Measurements from ENCODE around the gene USP26. TPM values are rescaled to one million over a fixed set of nuclear protein-coding genes. Genes with fewer than 3 reads are reported as not detected.

USP26 gene
- total RNA-seq, 1 donor, result not detected

DNA sequence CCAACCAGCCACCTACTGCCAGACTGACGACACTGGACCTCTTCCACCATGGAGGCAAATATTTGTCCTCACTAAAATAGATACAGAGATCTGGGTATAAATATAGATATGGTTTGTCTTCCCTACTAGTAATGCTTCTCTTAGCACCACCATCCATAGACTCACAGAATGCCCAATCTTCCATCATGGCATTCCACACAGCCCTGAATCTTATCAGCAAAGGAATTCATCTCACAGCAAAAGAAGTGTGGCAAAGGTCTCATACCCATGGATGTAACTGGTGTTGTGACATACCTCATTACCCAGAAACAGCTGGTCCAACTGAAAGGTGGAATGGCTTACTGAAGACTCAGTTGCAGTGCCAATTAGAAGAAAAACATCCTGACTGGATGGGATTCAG lies 91.3 kb downstream of the USP26 start:
- H3K4me1 ChIP-seq (ENCODE audit: insufficient read depth, low read length), result no peaks in the 10 kb centered on the region
- no peaks in the 10 kb centered on the region for H3K9me3 ChIP-seq (ENCODE audit: low read depth, low read length)
- H3K27ac ChIP-seq (ENCODE audit: low read depth, low read length), result no peak overlapping the region
- no peaks in the 10 kb centered on the region for H3K36me3 ChIP-seq (ENCODE audit: insufficient read depth, low read length)
- H3K79me2 ChIP-seq (ENCODE audit: insufficient read depth, low read length), result no peaks in the 10 kb centered on the region
- H2AFZ ChIP-seq (ENCODE audit: low read length), result no peak overlapping the region
- no peak for DNase-seq (ENCODE audit: insufficient read length, low spot score, missing footprints)
- H3K4me3 ChIP-seq (ENCODE audit: insufficient read depth, low read length), result no peak overlapping the region
- TF ChIP-seq, protein P1, sequence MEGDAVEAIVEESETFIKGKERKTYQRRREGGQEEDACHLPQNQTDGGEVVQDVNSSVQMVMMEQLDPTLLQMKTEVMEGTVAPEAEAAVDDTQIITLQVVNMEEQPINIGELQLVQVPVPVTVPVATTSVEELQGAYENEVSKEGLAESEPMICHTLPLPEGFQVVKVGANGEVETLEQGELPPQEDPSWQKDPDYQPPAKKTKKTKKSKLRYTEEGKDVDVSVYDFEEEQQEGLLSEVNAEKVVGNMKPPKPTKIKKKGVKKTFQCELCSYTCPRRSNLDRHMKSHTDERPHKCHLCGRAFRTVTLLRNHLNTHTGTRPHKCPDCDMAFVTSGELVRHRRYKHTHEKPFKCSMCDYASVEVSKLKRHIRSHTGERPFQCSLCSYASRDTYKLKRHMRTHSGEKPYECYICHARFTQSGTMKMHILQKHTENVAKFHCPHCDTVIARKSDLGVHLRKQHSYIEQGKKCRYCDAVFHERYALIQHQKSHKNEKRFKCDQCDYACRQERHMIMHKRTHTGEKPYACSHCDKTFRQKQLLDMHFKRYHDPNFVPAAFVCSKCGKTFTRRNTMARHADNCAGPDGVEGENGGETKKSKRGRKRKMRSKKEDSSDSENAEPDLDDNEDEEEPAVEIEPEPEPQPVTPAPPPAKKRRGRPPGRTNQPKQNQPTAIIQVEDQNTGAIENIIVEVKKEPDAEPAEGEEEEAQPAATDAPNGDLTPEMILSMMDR (IDR thresholded peaks at IDR 0.05; ENCODE audit: extremely low read depth, low read depth, low read length), result no peak
- H3K4me2 ChIP-seq (ENCODE audit: insufficient read depth, low read length), result no peak overlapping the region
- peaks cover 3% of the 10 kb centered on the region for H3K27me3 ChIP-seq (ENCODE audit: insufficient read depth, low read length)
- no peaks in the 10 kb centered on the region for H4K20me1 ChIP-seq (ENCODE audit: insufficient read depth, low read length)

DNA sequence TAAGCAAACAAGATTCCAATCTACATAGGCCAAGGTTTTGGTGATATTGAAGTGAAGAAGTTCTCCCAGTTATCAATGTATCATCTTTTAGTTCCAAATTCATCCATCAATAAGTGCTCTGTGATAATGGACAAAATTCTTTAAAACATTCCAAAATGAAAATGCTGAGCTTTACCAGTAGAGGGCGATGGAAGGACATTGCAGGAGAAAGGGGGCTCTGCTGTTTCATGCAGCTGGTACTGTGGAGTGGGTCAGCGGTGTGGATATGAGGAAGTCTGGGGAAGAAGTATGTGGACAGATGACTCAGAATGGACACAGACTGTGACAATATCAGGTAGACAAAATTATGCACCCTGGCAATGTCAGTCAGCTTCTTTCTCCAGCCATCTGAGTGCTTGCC lies 91.9 kb downstream of the USP26 start:
- TF ChIP-seq, protein P1 (IDR thresholded peaks at IDR 0.05; ENCODE audit: extremely low read depth, low read depth, low read length), result peak; percentile 74
- H2AFZ ChIP-seq (ENCODE audit: low read length), result no peak overlapping the region
- H3K9me3 ChIP-seq (ENCODE audit: low read depth, low read length), result no peaks in the 10 kb centered on the region
- H3K4me3 ChIP-seq (ENCODE audit: insufficient read depth, low read length), result no peak overlapping the region
- H3K4me1 ChIP-seq (ENCODE audit: insufficient read depth, low read length), result no peaks in the 10 kb centered on the region
- H3K27me3 ChIP-seq (ENCODE audit: insufficient read depth, low read length), result peaks cover 3% of the 10 kb centered on the region
- DNase-seq (ENCODE audit: insufficient read length, low spot score, missing footprints), result no peak
- H3K27ac ChIP-seq (ENCODE audit: low read depth, low read length), result no peak overlapping the region
- no peak overlapping the region for H3K4me2 ChIP-seq (ENCODE audit: insufficient read depth, low read length)
- no peaks in the 10 kb centered on the region for H4K20me1 ChIP-seq (ENCODE audit: insufficient read depth, low read length)
- no peaks in the 10 kb centered on the region for H3K79me2 ChIP-seq (ENCODE audit: insufficient read depth, low read length)
- H3K36me3 ChIP-seq (ENCODE audit: insufficient read depth, low read length), result no peaks in the 10 kb centered on the region

DNA sequence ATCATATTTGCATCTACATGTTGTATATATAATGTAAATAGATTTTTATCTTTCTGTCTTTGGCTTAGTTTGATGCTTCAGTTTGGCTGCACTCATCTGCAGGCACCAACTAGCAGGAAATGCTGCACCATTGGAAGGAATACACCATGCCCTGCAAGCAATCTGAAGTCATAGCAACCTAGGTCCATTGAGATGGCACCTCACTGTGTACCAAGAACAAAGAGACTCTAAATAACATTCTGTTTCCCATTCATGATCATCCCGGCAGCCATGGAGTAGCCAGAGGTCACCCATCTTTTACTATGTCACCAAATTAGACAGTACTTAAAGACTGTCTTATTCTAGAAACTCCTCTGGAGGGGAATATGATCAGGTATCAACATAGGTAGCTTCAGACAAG lies 97.7 kb downstream of the USP26 start:
- H4K20me1 ChIP-seq (ENCODE audit: insufficient read depth, low read length), result no peaks in the 10 kb centered on the region
- H3K4me1 ChIP-seq (ENCODE audit: insufficient read depth, low read length), result no peaks in the 10 kb centered on the region
- no peaks in the 10 kb centered on the region for H3K9me3 ChIP-seq (ENCODE audit: low read depth, low read length)
- no peak overlapping the region for H3K4me2 ChIP-seq (ENCODE audit: insufficient read depth, low read length)
- peaks cover 7% of the 10 kb centered on the region for H3K27me3 ChIP-seq (ENCODE audit: insufficient read depth, low read length)
- H2AFZ ChIP-seq (ENCODE audit: low read length), result no peak overlapping the region
- no peaks in the 10 kb centered on the region for H3K79me2 ChIP-seq (ENCODE audit: insufficient read depth, low read length)
- H3K4me3 ChIP-seq (ENCODE audit: insufficient read depth, low read length), result no peak overlapping the region
- H3K27ac ChIP-seq (ENCODE audit: low read depth, low read length), result no peak overlapping the region
- TF ChIP-seq, protein P1 (IDR thresholded peaks at IDR 0.05; ENCODE audit: extremely low read depth, low read depth, low read length), result no peak
- DNase-seq (ENCODE audit: insufficient read length, low spot score, missing footprints), result no peak
- H3K36me3 ChIP-seq (ENCODE audit: insufficient read depth, low read length), result no peaks in the 10 kb centered on the region

DNA sequence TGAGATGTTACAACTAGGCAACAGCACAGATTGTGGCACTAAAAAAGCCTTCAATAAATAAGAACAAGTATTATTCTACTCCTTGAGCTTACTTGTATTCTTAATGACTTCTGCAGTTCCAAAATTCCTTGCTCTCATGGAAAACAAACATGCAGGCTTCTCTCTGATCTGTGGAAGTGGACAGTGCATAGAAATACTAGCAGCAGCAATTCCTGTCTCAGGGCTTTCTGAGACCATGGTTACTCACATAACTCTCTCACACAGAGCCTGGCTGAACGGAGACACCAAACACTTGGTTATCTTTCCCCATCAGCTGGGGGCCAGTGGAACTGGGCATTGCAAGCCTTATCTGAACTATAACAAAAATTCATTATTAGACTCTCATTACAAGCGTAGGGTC lies 106.1 kb downstream of the USP26 start:
- Histone ChIP-seq H4K20me1 (ENCODE audit: insufficient read depth, low read length) (no peaks in the 10 kb centered on the region), H3K79me2 (ENCODE audit: insufficient read depth, low read length) (no peaks in the 10 kb centered on the region), H3K4me2 (ENCODE audit: insufficient read depth, low read length) (no peak overlapping the region), H3K9me3 (ENCODE audit: low read depth, low read length) (no peaks in the 10 kb centered on the region), H3K36me3 (ENCODE audit: insufficient read depth, low read length) (no peaks in the 10 kb centered on the region), H3K4me1 (ENCODE audit: insufficient read depth, low read length) (no peaks in the 10 kb centered on the region), H2AFZ (ENCODE audit: low read length) (no peak overlapping the region), H3K4me3 (ENCODE audit: insufficient read depth, low read length) (no peak overlapping the region), H3K27ac (ENCODE audit: low read depth, low read length) (no peak overlapping the region), H3K27me3 (ENCODE audit: insufficient read depth, low read length) (no peaks in the 10 kb centered on the region)
- DNase-seq (ENCODE audit: insufficient read length, low spot score, missing footprints), result peak; percentile 3
- TF ChIP-seq, protein P1 (IDR thresholded peaks at IDR 0.05; ENCODE audit: extremely low read depth, low read depth, low read length), result no peak
